IgD-negative memory B cell (primary cell): ENCODE results near the gene GRM7. TPM values are rescaled to one million over a fixed set of nuclear protein-coding genes. Genes with fewer than 3 reads are reported as not detected.

Source experiments
- H3K27ac Mint-ChIP-seq, 3 donors: one replicate each; pipeline ENCODE4 v1.8.0; 2020 to 2022; ENCODE audit warnings: mild to moderate bottlenecking in 3 of 3, mixed read lengths in 3 of 3, moderate library complexity in 1 of 3
- H3K27me3 Mint-ChIP-seq: one replicate; pipeline ENCODE4 v1.8.0; 2021; ENCODE audit warnings: mixed read lengths
- H3K36me3 Mint-ChIP-seq: one replicate; pipeline ENCODE4 v1.8.0; 2020; ENCODE audit warnings: mild to moderate bottlenecking, mixed read lengths
- H3K4me1 Mint-ChIP-seq, 3 donors: one replicate each; pipeline ENCODE4 v1.8.0; 2020 to 2022; ENCODE audit warnings: mixed read lengths in 3 of 3, mild to moderate bottlenecking in 1 of 3
- H3K4me3 Mint-ChIP-seq, 4 donors: one replicate each; pipeline ENCODE4 v1.8.0; 2020 to 2022; ENCODE audit warnings: mild to moderate bottlenecking in 4 of 4, mixed read lengths in 4 of 4, moderate library complexity in 3 of 4
- H3K9me3 Mint-ChIP-seq, 3 donors: one replicate each; pipeline ENCODE4 v1.8.0; 2020 to 2021; ENCODE audit warnings: mixed read lengths in 3 of 3, mild to moderate bottlenecking in 1 of 3
- polyA plus RNA-seq: library from polyadenylated mRNA; unstranded; fragments of 300-500 nt; fragmentation: Illumina TruSeq; gene quantifications from one replicate; pipeline ENCODE4 v1.2.3, GENCODE V29; 2021

Gene GRM7
- polyA plus RNA-seq, 1 donor from 2014 or later: not detected

GRCh38 chr3:7146529-7146928, 285.6 kb downstream of the GRM7 start:
- H3K27ac Mint-ChIP-seq: peak overlapping the region in 1 of 3 donors; percentile 46
- H3K4me1 Mint-ChIP-seq: no peaks in the 10 kb centered on the region
- H3K4me3 Mint-ChIP-seq: no peak overlapping the region
- no peaks in the 10 kb centered on the region for H3K27me3 Mint-ChIP-seq
- H3K36me3 Mint-ChIP-seq: no peaks in the 10 kb centered on the region
- peaks cover 0 to 2% (median under 1%) of the 10 kb centered on the region in 3 donors for H3K9me3 Mint-ChIP-seq

- Mint-ChIP-seq H3K4me3 (no peak overlapping the region), H3K36me3 (no peaks in the 10 kb centered on the region), H3K9me3 (peaks cover 3 to 5% (median 4%) of the 10 kb centered on the region in 3 donors), H3K27me3 (no peaks in the 10 kb centered on the region), H3K4me1 (no peaks in the 10 kb centered on the region), H3K27ac (no peak overlapping the region)
Observed at GRCh38 chr3:7158516-7158915, 297.6 kb downstream of the GRM7 start.

GRCh38 chr3:7160689-7161088, 299.8 kb downstream of the GRM7 start:
- H3K9me3 Mint-ChIP-seq: peaks cover 1 to 5% (median 4%) of the 10 kb centered on the region in 3 donors
- H3K27ac Mint-ChIP-seq: no peak overlapping the region
- no peak overlapping the region for H3K4me3 Mint-ChIP-seq
- no peaks in the 10 kb centered on the region for H3K27me3 Mint-ChIP-seq
- H3K4me1 Mint-ChIP-seq: no peaks in the 10 kb centered on the region
- no peaks in the 10 kb centered on the region for H3K36me3 Mint-ChIP-seq

- no peak overlapping the region for H3K4me3 Mint-ChIP-seq
Observed at GRCh38 chr3:7166460-7166859, 305.5 kb downstream of the GRM7 start.

GRCh38 chr3:7171493-7171892, 310.6 kb downstream of the GRM7 start:
- H3K4me1 Mint-ChIP-seq: no peaks in the 10 kb centered on the region
- no peaks in the 10 kb centered on the region for H3K36me3 Mint-ChIP-seq
- H3K27ac Mint-ChIP-seq: no peak overlapping the region
- peaks cover 0 to 5% (median 2%) of the 10 kb centered on the region in 3 donors for H3K9me3 Mint-ChIP-seq
- H3K4me3 Mint-ChIP-seq: no peak overlapping the region
- H3K27me3 Mint-ChIP-seq: no peaks in the 10 kb centered on the region

More at GRCh38 chr3:7166460-7166859, 305.5 kb downstream of the GRM7 start:
- Mint-ChIP-seq H3K36me3 (no peaks in the 10 kb centered on the region), H3K4me1 (no peaks in the 10 kb centered on the region), H3K9me3 (peaks cover 0 to 4% (median 4%) of the 10 kb centered on the region in 3 donors), H3K27me3 (no peaks in the 10 kb centered on the region), H3K27ac (no peak overlapping the region)

GRCh38 chr3:7172996-7173395, 312.1 kb downstream of the GRM7 start:
- no peak overlapping the region for H3K27ac Mint-ChIP-seq
- H3K4me3 Mint-ChIP-seq: peak overlapping the region in 1 of 4 donors; percentile 3

GRCh38 chr3:7188551-7188950, 327.6 kb downstream of the GRM7 start:
- Mint-ChIP-seq H3K4me3 (no peak overlapping the region), H3K4me1 (no peaks in the 10 kb centered on the region), H3K9me3 (no peaks in the 10 kb centered on the region), H3K27me3 (no peaks in the 10 kb centered on the region), H3K36me3 (no peaks in the 10 kb centered on the region), H3K27ac (no peak overlapping the region)

More at GRCh38 chr3:7172996-7173395, 312.1 kb downstream of the GRM7 start:
- H3K9me3 Mint-ChIP-seq: peaks cover 0 to 5% (median 2%) of the 10 kb centered on the region in 3 donors
- H3K36me3 Mint-ChIP-seq: no peaks in the 10 kb centered on the region
- no peaks in the 10 kb centered on the region for H3K4me1 Mint-ChIP-seq
- H3K27me3 Mint-ChIP-seq: no peaks in the 10 kb centered on the region

GRCh38 chr3:7190095-7190494, 329.2 kb downstream of the GRM7 start:
- Mint-ChIP-seq H3K27ac (no peak overlapping the region), H3K4me1 (no peaks in the 10 kb centered on the region), H3K9me3 (no peaks in the 10 kb centered on the region), H3K4me3 (no peak overlapping the region), H3K36me3 (no peaks in the 10 kb centered on the region), H3K27me3 (no peaks in the 10 kb centered on the region)

GRCh38 chr3:7193269-7193668, 332.4 kb downstream of the GRM7 start:
- H3K4me3 Mint-ChIP-seq: no peak overlapping the region
- H3K27ac Mint-ChIP-seq: no peak overlapping the region
- no peaks in the 10 kb centered on the region for H3K27me3 Mint-ChIP-seq
- no peaks in the 10 kb centered on the region for H3K9me3 Mint-ChIP-seq
- peaks cover 1% of the 10 kb centered on the region for H3K36me3 Mint-ChIP-seq
- no peaks in the 10 kb centered on the region for H3K4me1 Mint-ChIP-seq

GRCh38 chr3:7194071-7194835, 333.3 kb downstream of the GRM7 start:
- H3K4me3 Mint-ChIP-seq: no peak overlapping the region
- H3K4me1 Mint-ChIP-seq: no peaks in the 10 kb centered on the region
- H3K9me3 Mint-ChIP-seq: no peaks in the 10 kb centered on the region
- H3K27me3 Mint-ChIP-seq: no peaks in the 10 kb centered on the region
- H3K27ac Mint-ChIP-seq: no peak overlapping the region
- peaks cover 1% of the 10 kb centered on the region for H3K36me3 Mint-ChIP-seq

- peaks cover 1% of the 10 kb centered on the region for H3K36me3 Mint-ChIP-seq
- H3K4me3 Mint-ChIP-seq: no peak overlapping the region
- no peaks in the 10 kb centered on the region for H3K4me1 Mint-ChIP-seq
- no peaks in the 10 kb centered on the region for H3K27me3 Mint-ChIP-seq
- H3K27ac Mint-ChIP-seq: no peak overlapping the region
- peaks cover 2 to 4% (median 4%) of the 10 kb centered on the region in 3 donors for H3K9me3 Mint-ChIP-seq
Observed at GRCh38 chr3:7195934-7196333, 335.0 kb downstream of the GRM7 start.

GRCh38 chr3:7201784-7202183, 340.9 kb downstream of the GRM7 start:
- H3K27ac Mint-ChIP-seq: no peak overlapping the region
- no peak overlapping the region for H3K4me3 Mint-ChIP-seq

GRCh38 chr3:7203969-7204847, 343.3 kb downstream of the GRM7 start:
- H3K4me3 Mint-ChIP-seq: no peak overlapping the region
- no peaks in the 10 kb centered on the region for H3K27me3 Mint-ChIP-seq
- H3K9me3 Mint-ChIP-seq: peaks cover 4 to 8% (median 7%) of the 10 kb centered on the region in 3 donors
- H3K36me3 Mint-ChIP-seq: no peaks in the 10 kb centered on the region
- H3K4me1 Mint-ChIP-seq: peaks cover 2 to 16% (median 4%) of the 10 kb centered on the region in 3 donors
- no peak overlapping the region for H3K27ac Mint-ChIP-seq

More at GRCh38 chr3:7201784-7202183, 340.9 kb downstream of the GRM7 start:
- Mint-ChIP-seq H3K4me1 (peaks cover 1 to 10% (median 4%) of the 10 kb centered on the region in 3 donors), H3K36me3 (no peaks in the 10 kb centered on the region), H3K27me3 (no peaks in the 10 kb centered on the region), H3K9me3 (peaks cover 4 to 8% (median 7%) of the 10 kb centered on the region in 3 donors)

GRCh38 chr3:7204848-7205156, 343.9 kb downstream of the GRM7 start:
- Mint-ChIP-seq H3K9me3 (peaks cover 2 to 5% (median 4%) of the 10 kb centered on the region in 3 donors), H3K4me3 (peak overlapping the region in 1 of 4 donors; percentile 87), H3K36me3 (no peaks in the 10 kb centered on the region), H3K27ac (no peak overlapping the region), H3K4me1 (peaks cover 4 to 16% (median 5%) of the 10 kb centered on the region in 3 donors), H3K27me3 (no peaks in the 10 kb centered on the region)

GRCh38 chr3:7205535-7205934, 344.6 kb downstream of the GRM7 start:
- Mint-ChIP-seq H3K9me3 (peaks cover 1 to 4% (median 3%) of the 10 kb centered on the region in 3 donors), H3K36me3 (no peaks in the 10 kb centered on the region), H3K4me3 (peak overlapping the region in 3 of 4 donors; percentile 64 to 87 (median 82)), H3K27ac (peak overlapping the region in 1 of 3 donors; percentile 32), H3K27me3 (no peaks in the 10 kb centered on the region), H3K4me1 (peaks cover 4 to 16% (median 5%) of the 10 kb centered on the region in 3 donors)
